H9 (cell line): ENCODE measurements around the gene CELF5. TPM values are rescaled to one million over a fixed set of nuclear protein-coding genes. Genes with fewer than 3 reads are reported as not detected.

ENCODE experiments used
- DNase-seq: peaks from one replicate; pipeline ENCODE4 v3.0.0-alpha.2; 2017
- H2AFZ ChIP-seq: one replicate; pipeline ENCODE4 v1.6.1; 2013; ENCODE audit warnings: mild to moderate bottlenecking, low read length, control low read depth, moderate library complexity
- H2AK5ac ChIP-seq: 2 replicates; pipeline ENCODE4 v1.6.1; 2013; ENCODE audit warnings: low read length, control low read depth, mixed read lengths; ENCODE audit not compliant: insufficient read length
- H2BK120ac ChIP-seq: one replicate; pipeline ENCODE4 v1.6.1; 2013; ENCODE audit warnings: low read depth, mild to moderate bottlenecking, low read length, control low read depth, inconsistent platforms; ENCODE audit not compliant: poor library complexity, severe bottlenecking
- H2BK12ac ChIP-seq: 2 replicates; pipeline ENCODE4 v1.6.1; 2013; ENCODE audit warnings: low read length, control low read depth, mixed read lengths, low read depth; ENCODE audit not compliant: insufficient read length
- H2BK15ac ChIP-seq: 2 replicates; pipeline ENCODE4 v1.6.1; 2013; ENCODE audit warnings: low read depth, low read length, control low read depth
- H2BK20ac ChIP-seq: one replicate; pipeline ENCODE4 v1.6.1; 2013; ENCODE audit warnings: low read depth, mild to moderate bottlenecking, low read length, control low read depth, inconsistent platforms; ENCODE audit not compliant: poor library complexity, severe bottlenecking
- H2BK5ac ChIP-seq: 2 replicates; pipeline ENCODE4 v1.6.1; 2013; ENCODE audit warnings: low read length, control low read depth, mixed read lengths; ENCODE audit not compliant: insufficient read length
- H3K14ac ChIP-seq: 2 replicates; pipeline ENCODE4 v1.6.1; 2013; ENCODE audit warnings: low read length, control low read depth; ENCODE audit not compliant: insufficient read depth
- H3K18ac ChIP-seq: 2 replicates; pipeline ENCODE4 v1.6.1; 2013; ENCODE audit warnings: low read depth, mild to moderate bottlenecking, mixed read lengths, low read length, control low read depth; ENCODE audit not compliant: insufficient read length
- H3K23ac ChIP-seq: 2 replicates; pipeline ENCODE4 v1.6.1; 2013; ENCODE audit warnings: low read length, control low read depth, mixed read lengths, low read depth; ENCODE audit not compliant: insufficient read length
- H3K23me2 ChIP-seq: 2 replicates; pipeline ENCODE4 v1.6.1; 2013; ENCODE audit warnings: low read depth, mild to moderate bottlenecking, mixed read lengths, low read length, control low read depth; ENCODE audit not compliant: insufficient read length, poor library complexity, severe bottlenecking
- H3K27ac ChIP-seq: 2 replicates; pipeline ENCODE4 v1.5.1; 2013; ENCODE audit warnings: low read length, control low read depth, mixed read lengths, low read depth; ENCODE audit not compliant: insufficient read length
- H3K27me3 ChIP-seq: 2 replicates; pipeline ENCODE4 v1.6.1; 2013; ENCODE audit warnings: low read length, control low read depth, inconsistent platforms; ENCODE audit not compliant: insufficient read depth
- H3K4ac ChIP-seq: 2 replicates; pipeline ENCODE4 v1.6.1; 2013; ENCODE audit warnings: low read depth, mild to moderate bottlenecking, control low read depth, inconsistent platforms, low read length, moderate library complexity
- H3K4me1 ChIP-seq: 2 replicates; pipeline ENCODE4 v1.6.1; 2013; ENCODE audit warnings: low read length, control low read depth, inconsistent platforms; ENCODE audit not compliant: insufficient read depth
- H3K4me2 ChIP-seq: 2 replicates; pipeline ENCODE4 v1.6.1; 2013; ENCODE audit warnings: low read length, control low read depth, mixed read lengths; ENCODE audit not compliant: insufficient read length, insufficient read depth
- H3K56ac ChIP-seq: 2 replicates; pipeline ENCODE4 v1.6.1; 2013; ENCODE audit warnings: low read depth, mild to moderate bottlenecking, mixed read lengths, low read length, control low read depth; ENCODE audit not compliant: insufficient read length
- H3K79me1 ChIP-seq: 2 replicates; pipeline ENCODE4 v1.6.1; 2013; ENCODE audit warnings: low read depth, mild to moderate bottlenecking, moderate library complexity, low read length, control low read depth, inconsistent platforms; ENCODE audit not compliant: insufficient read depth, poor library complexity, severe bottlenecking
- H3K79me2 ChIP-seq: 2 replicates; pipeline ENCODE4 v1.6.1; 2013; ENCODE audit warnings: low read length, control low read depth, inconsistent platforms; ENCODE audit not compliant: insufficient read depth
- H3K9ac ChIP-seq: 2 replicates; pipeline ENCODE4 v1.6.1; 2013; ENCODE audit warnings: low read length, control low read depth, mixed read lengths; ENCODE audit not compliant: insufficient read length; ENCODE audit errors: extremely low read depth
- H3K9me3 ChIP-seq: one replicate; pipeline ENCODE4 v1.6.1; 2013; ENCODE audit warnings: low read depth, low read length, inconsistent platforms; ENCODE audit not compliant: control insufficient read depth
- H3T11ph ChIP-seq: one replicate; pipeline ENCODE4 v1.6.1; 2013; ENCODE audit warnings: mild to moderate bottlenecking, low read length, control low read depth, inconsistent platforms
- H4K20me1 ChIP-seq: one replicate; pipeline ENCODE4 v1.6.1; 2013; ENCODE audit not compliant: control insufficient read depth, insufficient read length, insufficient read depth
- H4K5ac ChIP-seq: 2 replicates; pipeline ENCODE4 v1.6.1; 2013; ENCODE audit warnings: low read depth, mild to moderate bottlenecking, mixed read lengths, low read length, control low read depth; ENCODE audit not compliant: insufficient read length
- H4K8ac ChIP-seq: replicated peaks from 2 replicates; pipeline ENCODE4 v1.6.1; 2013; ENCODE audit warnings: low read length, control low read depth, mixed read lengths, low read depth; ENCODE audit not compliant: insufficient read length
- H4K91ac ChIP-seq: 2 replicates; pipeline ENCODE4 v1.6.1; 2013; ENCODE audit warnings: low read depth, mild to moderate bottlenecking, moderate library complexity, mixed read lengths, low read length, control low read depth; ENCODE audit not compliant: insufficient read length
- H3K27ac Mint-ChIP-seq, 3 experiments: 2 replicates in 2 of 3; 3 replicates in 1 of 3; pipeline ENCODE4 v1.8.0; 2020 to 2021; ENCODE audit warnings: mixed read lengths in 3 of 3, mild to moderate bottlenecking in 1 of 3, moderate library complexity in 1 of 3
- H3K27me3 Mint-ChIP-seq: 2 replicates; pipeline ENCODE4 v1.8.0; 2021; ENCODE audit warnings: low read depth, mild to moderate bottlenecking, moderate library complexity, mixed read lengths
- H3K36me3 Mint-ChIP-seq, 3 experiments: 2 replicates in 2 of 3; 3 replicates in 1 of 3; pipeline ENCODE4 v1.8.0; 2020 to 2021; ENCODE audit warnings: low read depth in 3 of 3, mixed read lengths in 3 of 3; ENCODE audit not compliant: insufficient read depth in 1 of 3
- H3K4me1 Mint-ChIP-seq, 2 experiments: 2 replicates each; pipeline ENCODE4 v1.8.0; 2020; ENCODE audit warnings: mixed read lengths in 2 of 2
- H3K4me3 Mint-ChIP-seq, 2 experiments: 2 replicates in 1 of 2; 3 replicates in 1 of 2; pipeline ENCODE4 v1.8.0; 2020 to 2021; ENCODE audit warnings: mild to moderate bottlenecking in 2 of 2, mixed read lengths in 2 of 2, moderate library complexity in 1 of 2
- H3K9me3 Mint-ChIP-seq, 2 experiments: 2 replicates in 1 of 2; 3 replicates in 1 of 2; pipeline ENCODE4 v1.8.0; 2020; ENCODE audit warnings: mild to moderate bottlenecking in 2 of 2, mixed read lengths in 2 of 2, moderate library complexity in 1 of 2
- WGBS: extraction: QIAGEN DNeasy Blood & Tissue Kit; methylation state at CpG from one replicate; pipeline ENCODE4 v1.1.7; 2013; ENCODE audit warnings: missing lambda C conversion rate, low lambda C conversion rate, mixed read lengths; ENCODE audit not compliant: insufficient read length; ENCODE audit errors: extremely low coverage; 5-methylcytosine and 5-hydroxymethylcytosine counted together
- total RNA-seq: library from RNA; stranded (reverse); gene quantifications from 2 replicates; pipeline ENCODE4 v1.2.1, GENCODE V29; 2021
- TF ChIP-seq, protein P1 (sequence below): fragments of 200-600 bp; sonication (generic); conservative IDR thresholded peaks from 3 replicates; pipeline ENCODE4 v1.8.0; 2021; ENCODE audit warnings: antibody characterized with exemption, mild to moderate bottlenecking

Gene CELF5
- total RNA-seq, 1 experiment from 2014 or later = 4.8 TPM

DNA sequence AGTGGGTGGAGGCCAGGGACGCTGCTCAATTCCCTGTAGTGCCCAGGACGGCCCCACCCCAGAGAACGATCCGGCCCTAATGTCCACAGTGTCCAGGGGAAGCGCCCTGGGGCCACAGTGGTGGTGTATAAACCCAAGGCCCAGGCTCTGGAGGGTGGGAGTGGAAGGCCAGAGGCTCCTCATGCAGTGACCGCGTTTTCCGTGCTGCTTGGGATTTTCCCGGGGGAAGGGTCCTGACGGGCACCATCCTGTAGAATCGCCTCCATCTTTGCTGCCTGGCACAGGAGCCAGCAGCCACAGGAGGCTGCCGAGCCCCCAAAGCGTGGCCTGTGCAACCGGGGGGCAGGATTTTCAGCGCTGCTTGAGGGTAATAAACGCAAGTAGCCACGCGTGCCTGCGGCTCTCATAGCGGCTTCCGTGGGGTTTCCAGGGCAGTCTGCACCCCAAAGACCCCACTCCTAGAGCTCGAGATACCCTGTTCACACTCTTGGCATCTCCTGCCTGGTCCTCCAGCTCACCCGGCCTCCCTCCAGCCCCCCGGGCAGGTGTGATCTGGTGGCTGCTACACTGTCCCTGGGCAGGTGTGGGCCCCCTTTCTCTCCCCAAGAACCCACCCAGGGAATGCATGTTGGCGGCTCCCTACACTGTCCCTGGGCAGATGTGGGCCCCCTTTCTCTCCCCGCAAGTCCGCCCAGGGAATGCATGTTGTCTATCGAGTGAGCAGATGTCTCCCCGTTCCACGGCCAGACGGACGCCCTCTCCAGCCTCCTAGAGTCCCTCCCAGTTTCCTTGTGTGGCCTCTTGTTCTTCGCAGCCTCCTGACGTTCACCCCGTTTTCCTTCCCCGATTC is 36.6 kb upstream of the CELF5 start:
- H4K5ac ChIP-seq = no peak overlapping the region
- H3K9me3 ChIP-seq = no peaks in the 10 kb centered on the region
- no peak overlapping the region for H2BK120ac ChIP-seq
- no peak overlapping the region for H2AFZ ChIP-seq
- no peak overlapping the region for H3K4ac ChIP-seq
- H3K18ac ChIP-seq = no peak overlapping the region
- H3K79me1 ChIP-seq = peaks cover 22% of the 10 kb centered on the region
- no peak overlapping the region for H2BK15ac ChIP-seq
- no peaks in the 10 kb centered on the region for H3K27me3 ChIP-seq
- Mint-ChIP-seq H3K36me3 (peaks cover 7 to 11% (median 10%) of the 10 kb centered on the region in 3 experiments; a peak in 6 of 7 replicates), H3K27ac (peak overlapping the region in 2 of 3 experiments; percentile 42 to 78; a peak in 3 of 7 replicates), H3K4me3 (peak overlapping the region; percentile 90 to 93), H3K4me1 (peaks cover 14 to 26% of the 10 kb centered on the region in 2 experiments), H3K27me3 (peaks cover 1% of the 10 kb centered on the region; the same call in 1 of the 2 replicates), H3K9me3 (no peaks in the 10 kb centered on the region; a peak in 1 of 5 replicates)
- H2BK12ac ChIP-seq = no peak overlapping the region
- H3K56ac ChIP-seq = no peak overlapping the region
- TF ChIP-seq, protein P1, sequence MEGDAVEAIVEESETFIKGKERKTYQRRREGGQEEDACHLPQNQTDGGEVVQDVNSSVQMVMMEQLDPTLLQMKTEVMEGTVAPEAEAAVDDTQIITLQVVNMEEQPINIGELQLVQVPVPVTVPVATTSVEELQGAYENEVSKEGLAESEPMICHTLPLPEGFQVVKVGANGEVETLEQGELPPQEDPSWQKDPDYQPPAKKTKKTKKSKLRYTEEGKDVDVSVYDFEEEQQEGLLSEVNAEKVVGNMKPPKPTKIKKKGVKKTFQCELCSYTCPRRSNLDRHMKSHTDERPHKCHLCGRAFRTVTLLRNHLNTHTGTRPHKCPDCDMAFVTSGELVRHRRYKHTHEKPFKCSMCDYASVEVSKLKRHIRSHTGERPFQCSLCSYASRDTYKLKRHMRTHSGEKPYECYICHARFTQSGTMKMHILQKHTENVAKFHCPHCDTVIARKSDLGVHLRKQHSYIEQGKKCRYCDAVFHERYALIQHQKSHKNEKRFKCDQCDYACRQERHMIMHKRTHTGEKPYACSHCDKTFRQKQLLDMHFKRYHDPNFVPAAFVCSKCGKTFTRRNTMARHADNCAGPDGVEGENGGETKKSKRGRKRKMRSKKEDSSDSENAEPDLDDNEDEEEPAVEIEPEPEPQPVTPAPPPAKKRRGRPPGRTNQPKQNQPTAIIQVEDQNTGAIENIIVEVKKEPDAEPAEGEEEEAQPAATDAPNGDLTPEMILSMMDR = no peak
- H2AK5ac ChIP-seq = no peak overlapping the region
- peaks cover 8% of the 10 kb centered on the region for H3K23me2 ChIP-seq
- peaks cover 23% of the 10 kb centered on the region; the same call in 1 of the 2 replicates for H3K79me2 ChIP-seq
- H3K27ac ChIP-seq = no peak overlapping the region
- no peak overlapping the region for H3K4me2 ChIP-seq
- no peak for DNase-seq
- no peak overlapping the region for H2BK5ac ChIP-seq
- no peak overlapping the region for H4K91ac ChIP-seq
- H3K4me1 ChIP-seq = no peaks in the 10 kb centered on the region
- no peak overlapping the region for H3K14ac ChIP-seq
- H4K20me1 ChIP-seq = no peaks in the 10 kb centered on the region
- no peak overlapping the region for H2BK20ac ChIP-seq
- no peak overlapping the region for H3K23ac ChIP-seq
- no peak overlapping the region for H3K9ac ChIP-seq
- no peak overlapping the region for H4K8ac ChIP-seq
- H3T11ph ChIP-seq = no peak overlapping the region
- WGBS = no CpG with 5 or more reads among the region's 36 CpGs
